HepG2 (cell line): ENCODE measurements around the gene RUNDC1. TPM values are rescaled to one million over a fixed set of nuclear protein-coding genes. Genes with fewer than 3 reads are reported as not detected.

Source experiments
- ATAC-seq: fragments of 200-7000 bp; cut with Tn5 transposase; 3 replicates; pipeline ENCODE4 v1.9.1; 2020; ENCODE audit warnings: mild to moderate bottlenecking, moderate library complexity
- BruUV-seq: library from RNA; stranded (reverse); fragments of 400-500 nt; replicated peaks from 2 replicates; lab custom pipeline; 2021; lab: Mats Ljungman, UMichigan
- CTCF ChIA-PET: fragments of 300-600 bp; formaldehyde crosslinking; extraction: SDS; loops from one replicate; lab custom pipeline; 2021; ENCODE audit warnings: low total read pairs, inconsistent platforms, low intra/inter-chr PET ratio; lab: Yijun Ruan, JAX
- POLR2A ChIA-PET: fragments of 350-600 bp; sonication (Branson Sonifier 250); formaldehyde crosslinking; loops from one replicate; lab custom pipeline; 2020; ENCODE audit warnings: antibody characterized with exemption, inconsistent platforms; lab: Yijun Ruan, JAX
- DNase-seq: peaks from one replicate; pipeline ENCODE4 v3.0.0-alpha.2; 2015; ENCODE audit warnings: low spot score
- FAIRE-seq: peaks from 3 replicates; lab custom pipeline; 2011; peaks lifted over from hg19 to GRCh38; lab: Jason Lieb, UNC
- H2AFZ ChIP-seq: one replicate; pipeline ENCODE4 v1.6.1; 2011; ENCODE audit warnings: low read length, inconsistent platforms
- H3K27ac ChIP-seq: fragments of 300-600 bp; 3 replicates; pipeline ENCODE4 v1.8.0; 2011; ENCODE audit warnings: mixed run types, mild to moderate bottlenecking, mixed read lengths, low read length, inconsistent platforms; ENCODE audit not compliant: insufficient read depth; ENCODE audit errors: extremely low read length
- H3K27me3 ChIP-seq, 2 experiments: fragments of 200-600 bp in 1 of 2; 2 replicates in 1 of 2; 3 replicates in 1 of 2; pipeline versions ENCODE4 v1.6.0 to v1.8.0; 2011; ENCODE audit warnings: low read length in 2 of 2, mild to moderate bottlenecking in 2 of 2, moderate library complexity in 2 of 2, inconsistent platforms in 1 of 2; ENCODE audit not compliant: insufficient read depth in 2 of 2, control insufficient read depth in 1 of 2
- H3K36me3 ChIP-seq, 2 experiments: fragments of 200-600 bp in 1 of 2; replicated peaks in 1 of 2; 2 replicates in 1 of 2; 3 replicates in 1 of 2; pipeline versions ENCODE4 v1.5.1 to v1.8.0; 2011; ENCODE audit warnings: low read length in 2 of 2, inconsistent platforms in 1 of 2; ENCODE audit not compliant: insufficient read depth in 2 of 2, control insufficient read depth in 1 of 2
- H3K4me1 ChIP-seq: 2 replicates; pipeline ENCODE4 v1.5.1; 2012; ENCODE audit warnings: low read length, inconsistent platforms; ENCODE audit not compliant: insufficient read depth
- H3K4me2 ChIP-seq: 2 replicates; pipeline ENCODE4 v1.6.0; 2011; ENCODE audit warnings: low read depth, low read length, inconsistent platforms
- H3K4me3 ChIP-seq, 3 experiments: fragments of 200-600 bp in 1 of 3; sonication (generic), shearing (Covaris generic) in 1 of 3; replicated peaks in 1 of 3; 2 replicates each; pipeline ENCODE4 v1.5.1; 2011 to 2016; ENCODE audit warnings: low read length in 3 of 3, inconsistent platforms in 2 of 3, low read depth in 2 of 3, mild to moderate bottlenecking in 2 of 3, control low read depth in 1 of 3, mixed read lengths in 1 of 3; ENCODE audit not compliant: insufficient read depth in 1 of 3
- H3K79me2 ChIP-seq: one replicate; pipeline ENCODE4 v1.6.1; 2011; ENCODE audit warnings: low read length, inconsistent platforms; ENCODE audit not compliant: insufficient read depth
- H3K9ac ChIP-seq: 2 replicates; pipeline ENCODE4 v1.6.0; 2011; ENCODE audit warnings: mild to moderate bottlenecking, low read depth, low read length, inconsistent platforms; ENCODE audit not compliant: insufficient read depth
- H3K9me3 ChIP-seq: 2 replicates; pipeline ENCODE4 v1.5.1; 2012; ENCODE audit warnings: mild to moderate bottlenecking, low read length
- H4K20me1 ChIP-seq: 2 replicates; pipeline ENCODE4 v1.6.0; 2011; ENCODE audit warnings: inconsistent platforms, mild to moderate bottlenecking, low read length, moderate library complexity; ENCODE audit not compliant: insufficient read depth
- CHCHD3 ChIP-seq: sonication (generic); formaldehyde crosslinking; IDR thresholded peaks from 2 replicates; pipeline ENCODE4 v1.8.0; 2022; ENCODE audit warnings: mild to moderate bottlenecking, missing genetic modification reagents, moderate library complexity
- FOXO1 ChIP-seq: sonication (generic); formaldehyde crosslinking; IDR thresholded peaks from 2 replicates; pipeline ENCODE4 v1.4.0; 2020; ENCODE audit warnings: missing genetic modification reagents
- HMG20B ChIP-seq: conservative IDR thresholded peaks from 2 replicates; pipeline ENCODE4 v1.6.1; 2016; ENCODE audit warnings: missing genetic modification reagents, missing compliant biosample characterization
- RFXANK ChIP-seq: IDR thresholded peaks from 2 replicates; pipeline ENCODE4 v1.6.1; 2016
- SP5 ChIP-seq: IDR thresholded peaks from 2 replicates; pipeline ENCODE4 v1.6.1; 2016; ENCODE audit warnings: low read depth, borderline replicate concordance
- XRCC5 ChIP-seq: fragments of 200-400 bp; formaldehyde crosslinking; optimal IDR thresholded peaks from 2 replicates; pipeline ENCODE3; 2017; ENCODE audit warnings: mild to moderate bottlenecking, low read length
- ZNF12 ChIP-seq: sonication (generic); formaldehyde crosslinking; IDR thresholded peaks from 2 replicates; pipeline ENCODE4 v1.5.0; 2020; ENCODE audit warnings: missing genetic modification reagents
- ZNF431 ChIP-seq: sonication (generic); formaldehyde crosslinking; IDR thresholded peaks from 2 replicates; pipeline ENCODE4 v1.9.0; 2022; ENCODE audit warnings: missing genetic modification reagents, low read depth, mild to moderate bottlenecking, borderline replicate concordance
- ZNF432 ChIP-seq: sonication (generic); formaldehyde crosslinking; IDR thresholded peaks from 2 replicates; pipeline ENCODE4 v1.5.0; 2020; ENCODE audit warnings: missing genetic modification reagents, mild to moderate bottlenecking, borderline replicate concordance
- ZNF773 ChIP-seq: sonication (generic); formaldehyde crosslinking; IDR thresholded peaks from 2 replicates; pipeline ENCODE4 v1.4.0; 2020; ENCODE audit warnings: missing genetic modification reagents, borderline replicate concordance
- ZSCAN31 ChIP-seq: sonication (generic); formaldehyde crosslinking; IDR thresholded peaks from 2 replicates; pipeline ENCODE4 v1.5.0; 2020; ENCODE audit warnings: low read depth, mild to moderate bottlenecking, missing genetic modification reagents
- WGBS: methylation state at CpG from one replicate; pipeline ENCODE4 v1.1.6; 2017; ENCODE audit warnings: low lambda C conversion rate; 5-methylcytosine and 5-hydroxymethylcytosine counted together
- in situ Hi-C: cut with HindIII; loops from 2 replicates; pipeline ENCODE4 v1.10.0; 2017; ENCODE audit warnings: low pct_unique_long_range_greater_than_20kb; ENCODE audit not compliant: extremely low pct_ligation_motif_present
- intact Hi-C: fragments of 100-400 bp; cut with micrococcal nuclease; formaldehyde crosslinking; loops from one replicate; pipeline ENCODE4 v1.10.0; 2022; ENCODE audit not compliant: unreplicated experiment
- polyA plus RNA-seq, 8 experiments: library from polyadenylated mRNA; depleted of rRNA in 3 of 8; stranded (reverse) in 7 of 8; unstranded in 1 of 8; fragments of >200 nt; fragmentation: Illumina TruSeq in 4 of 8; extraction: Trizol in 4 of 8; gene quantifications; 2 replicates each; pipeline versions ENCODE4 v1.2.1 to v1.2.3, GENCODE V29; 2011 to 2016; ENCODE audit warnings: low read depth in 4 of 8, missing spikeins in 1 of 8, mixed read lengths in 1 of 8; ENCODE audit not compliant: insufficient read depth in 1 of 8
- total RNA-seq, 5 experiments: library from RNA; depleted of rRNA; stranded (reverse); fragments of >200 nt; fragmentation: Illumina TruSeq; extraction: Trizol; gene quantifications; 2 replicates each; pipeline ENCODE4 v1.2.3, GENCODE V29; 2016; ENCODE audit warnings: low read depth in 1 of 5
- TF ChIP-seq, protein P1 (sequence below): sonication (generic); formaldehyde crosslinking; IDR thresholded peaks from 2 replicates; pipeline ENCODE4 v1.5.0; 2020; ENCODE audit warnings: mild to moderate bottlenecking, missing genetic modification reagents
- TF ChIP-seq, protein P2 (sequence below): sonication (generic); formaldehyde crosslinking; IDR thresholded peaks from 2 replicates; pipeline ENCODE4 v1.5.1; 2020; ENCODE audit warnings: missing genetic modification reagents, mild to moderate bottlenecking, borderline replicate concordance
- TF ChIP-seq, protein P3 (sequence below): sonication (generic); formaldehyde crosslinking; IDR thresholded peaks from 2 replicates; pipeline ENCODE4 v1.5.0; 2020; ENCODE audit warnings: missing genetic modification reagents, mild to moderate bottlenecking, borderline replicate concordance
- TF ChIP-seq, protein P4 (sequence below): sonication (generic); formaldehyde crosslinking; IDR thresholded peaks from 2 replicates; pipeline ENCODE4 v1.5.1; 2020; ENCODE audit warnings: mild to moderate bottlenecking, missing genetic modification reagents
- TF ChIP-seq, protein P5 (sequence below): sonication (generic); formaldehyde crosslinking; IDR thresholded peaks from 2 replicates; pipeline ENCODE4 v1.4.0; 2020; ENCODE audit warnings: mild to moderate bottlenecking, missing genetic modification reagents

The RUNDC1 gene
- total and polyA plus RNA-seq, 2 of the 13 experiments (the other 11 are each of a cell fraction or from before 2014, with no cell fraction given), result 10.3 to 11.4 TPM

DNA sequence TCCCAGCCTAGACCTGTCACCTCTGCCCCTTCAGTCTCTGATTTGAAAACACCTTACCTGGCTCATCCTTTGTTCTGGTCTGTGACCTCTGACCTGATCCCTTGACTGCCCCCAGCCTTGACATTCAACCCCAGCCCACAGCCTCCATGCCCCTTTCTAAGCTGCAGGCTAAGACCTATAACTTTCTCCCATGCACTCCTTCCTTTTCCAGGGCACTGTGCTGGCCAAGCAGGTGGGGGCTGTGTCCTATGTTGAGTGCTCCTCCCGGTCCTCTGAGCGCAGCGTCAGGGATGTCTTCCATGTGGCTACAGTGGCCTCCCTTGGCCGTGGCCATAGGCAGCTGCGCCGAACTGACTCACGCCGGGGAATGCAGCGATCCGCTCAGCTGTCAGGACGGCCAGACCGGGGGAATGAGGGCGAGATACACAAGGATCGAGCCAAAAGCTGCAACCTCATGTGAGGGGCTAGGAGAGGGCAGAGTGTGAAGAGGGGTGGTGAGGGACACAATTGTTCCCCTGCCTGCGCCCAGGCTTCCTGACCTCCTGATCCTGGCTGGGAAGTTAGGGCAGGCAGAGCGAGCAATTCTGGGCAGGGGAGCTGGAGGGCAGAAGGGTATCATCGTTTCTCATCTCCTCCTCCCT is 48.0 kb downstream of the RUNDC1 start:
- H4K20me1 ChIP-seq, result no peaks in the 10 kb centered on the region
- H3K9me3 ChIP-seq, result no peaks in the 10 kb centered on the region
- no peak overlapping the region for H3K27ac ChIP-seq
- ChIA-PET CTCF (no interaction called here), POLR2A (interaction anchor here (0.6 to 3.9 kb wide), 9 partner anchors 11 to 339 kb away, joined by 3 to 22 read pairs (median 4); partner anchors contain the start of gene RPL27)
- in situ Hi-C loops (no loop called here), intact Hi-C loops (loop anchor here (2.0 kb wide), 1 partner anchor 40 kb away; no protein-coding TSS in a partner anchor)
- H3K79me2 ChIP-seq, result no peaks in the 10 kb centered on the region
- ATAC-seq (peak; percentile 68), FAIRE-seq (no peak), DNase-seq (peak; percentile 38)
- 28% methylated on average over 17 of the region's 17 CpGs for WGBS
- no peak overlapping the region for H3K9ac ChIP-seq
- peak overlapping the region; percentile 92 for H3K4me2 ChIP-seq
- no peaks in the 10 kb centered on the region for H3K27me3 ChIP-seq
- no peaks in the 10 kb centered on the region for H3K36me3 ChIP-seq
- no peak overlapping the region for H2AFZ ChIP-seq
- no TSS peak for BruUV-seq
- peak overlapping the region in 2 of 3 experiments; percentile 39 to 56; a peak in 3 of 6 replicates for H3K4me3 ChIP-seq
- peaks cover 49% of the 10 kb centered on the region for H3K4me1 ChIP-seq
- TF ChIP-seq ZNF431, result no peak
- no peak for TF ChIP-seq CHCHD3 (CRISPR knock-in tag)
- TF ChIP-seq, protein P1, sequence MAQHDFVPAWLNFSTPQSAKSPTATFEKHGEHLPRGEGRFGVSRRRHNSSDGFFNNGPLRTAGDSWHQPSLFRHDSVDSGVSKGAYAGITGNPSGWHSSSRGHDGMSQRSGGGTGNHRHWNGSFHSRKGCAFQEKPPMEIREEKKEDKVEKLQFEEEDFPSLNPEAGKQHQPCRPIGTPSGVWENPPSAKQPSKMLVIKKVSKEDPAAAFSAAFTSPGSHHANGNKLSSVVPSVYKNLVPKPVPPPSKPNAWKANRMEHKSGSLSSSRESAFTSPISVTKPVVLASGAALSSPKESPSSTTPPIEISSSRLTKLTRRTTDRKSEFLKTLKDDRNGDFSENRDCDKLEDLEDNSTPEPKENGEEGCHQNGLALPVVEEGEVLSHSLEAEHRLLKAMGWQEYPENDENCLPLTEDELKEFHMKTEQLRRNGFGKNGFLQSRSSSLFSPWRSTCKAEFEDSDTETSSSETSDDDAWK (CRISPR knock-in tag), result no peak
- TF ChIP-seq SP5 (CRISPR knock-in tag), result no peak
- TF ChIP-seq, protein P2, sequence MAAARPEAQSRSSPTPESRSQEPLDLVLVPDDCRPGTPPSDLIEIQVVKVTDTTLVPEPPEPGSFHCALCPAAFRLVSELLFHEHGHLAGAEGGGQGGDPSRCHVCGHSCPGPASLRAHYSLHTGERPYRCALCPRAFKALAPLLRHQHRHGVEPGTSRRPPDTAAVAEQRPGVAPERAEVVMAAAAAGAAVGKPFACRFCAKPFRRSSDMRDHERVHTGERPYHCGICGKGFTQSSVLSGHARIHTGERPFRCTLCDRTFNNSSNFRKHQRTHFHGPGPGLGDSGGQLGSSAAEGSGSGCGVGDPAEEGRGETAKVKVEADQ (CRISPR knock-in tag), result no peak
- no peak for TF ChIP-seq ZNF432
- peak; percentile 50; the same call in 1 of the 2 replicates for TF ChIP-seq FOXO1 (CRISPR knock-in tag)
- TF ChIP-seq, protein P3, sequence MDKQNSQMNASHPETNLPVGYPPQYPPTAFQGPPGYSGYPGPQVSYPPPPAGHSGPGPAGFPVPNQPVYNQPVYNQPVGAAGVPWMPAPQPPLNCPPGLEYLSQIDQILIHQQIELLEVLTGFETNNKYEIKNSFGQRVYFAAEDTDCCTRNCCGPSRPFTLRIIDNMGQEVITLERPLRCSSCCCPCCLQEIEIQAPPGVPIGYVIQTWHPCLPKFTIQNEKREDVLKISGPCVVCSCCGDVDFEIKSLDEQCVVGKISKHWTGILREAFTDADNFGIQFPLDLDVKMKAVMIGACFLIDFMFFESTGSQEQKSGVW (CRISPR knock-in tag), result no peak
- no peak for TF ChIP-seq HMG20B (CRISPR knock-in tag)
- no peak for TF ChIP-seq ZNF12 (CRISPR knock-in tag)
- peak; percentile 76 for TF ChIP-seq XRCC5
- no peak for TF ChIP-seq ZSCAN31 (CRISPR knock-in tag)
- TF ChIP-seq, protein P4, sequence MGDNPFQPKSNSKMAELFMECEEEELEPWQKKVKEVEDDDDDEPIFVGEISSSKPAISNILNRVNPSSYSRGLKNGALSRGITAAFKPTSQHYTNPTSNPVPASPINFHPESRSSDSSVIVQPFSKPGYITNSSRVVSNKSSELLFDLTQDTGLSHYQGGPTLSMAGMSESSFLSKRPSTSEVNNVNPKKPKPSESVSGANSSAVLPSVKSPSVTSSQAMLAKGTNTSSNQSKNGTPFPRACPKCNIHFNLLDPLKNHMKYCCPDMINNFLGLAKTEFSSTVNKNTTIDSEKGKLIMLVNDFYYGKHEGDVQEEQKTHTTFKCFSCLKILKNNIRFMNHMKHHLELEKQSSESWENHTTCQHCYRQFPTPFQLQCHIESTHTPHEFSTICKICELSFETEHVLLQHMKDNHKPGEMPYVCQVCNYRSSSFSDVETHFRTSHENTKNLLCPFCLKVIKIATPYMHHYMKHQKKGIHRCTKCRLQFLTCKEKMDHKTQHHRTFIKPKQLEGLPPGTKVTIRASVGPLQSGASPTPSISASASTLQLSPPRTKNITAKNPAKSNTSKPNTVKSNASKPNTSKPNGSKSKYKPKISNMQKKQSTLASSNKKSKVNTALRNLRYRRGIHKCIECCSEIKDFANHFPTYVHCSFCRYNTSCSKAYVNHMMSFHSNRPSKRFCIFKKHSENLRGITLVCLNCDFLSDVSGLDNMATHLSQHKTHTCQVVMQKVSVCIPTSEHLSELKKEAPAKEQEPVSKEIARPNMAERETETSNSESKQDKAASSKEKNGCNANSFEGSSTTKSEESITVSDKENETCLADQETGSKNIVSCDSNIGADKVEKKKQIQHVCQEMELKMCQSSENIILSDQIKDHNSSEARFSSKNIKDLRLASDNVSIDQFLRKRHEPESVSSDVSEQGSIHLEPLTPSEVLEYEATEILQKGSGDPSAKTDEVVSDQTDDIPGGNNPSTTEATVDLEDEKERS, result no peak
- TF ChIP-seq RFXANK, result no peak
- no peak for TF ChIP-seq ZNF773 (CRISPR knock-in tag)
- TF ChIP-seq, protein P5, sequence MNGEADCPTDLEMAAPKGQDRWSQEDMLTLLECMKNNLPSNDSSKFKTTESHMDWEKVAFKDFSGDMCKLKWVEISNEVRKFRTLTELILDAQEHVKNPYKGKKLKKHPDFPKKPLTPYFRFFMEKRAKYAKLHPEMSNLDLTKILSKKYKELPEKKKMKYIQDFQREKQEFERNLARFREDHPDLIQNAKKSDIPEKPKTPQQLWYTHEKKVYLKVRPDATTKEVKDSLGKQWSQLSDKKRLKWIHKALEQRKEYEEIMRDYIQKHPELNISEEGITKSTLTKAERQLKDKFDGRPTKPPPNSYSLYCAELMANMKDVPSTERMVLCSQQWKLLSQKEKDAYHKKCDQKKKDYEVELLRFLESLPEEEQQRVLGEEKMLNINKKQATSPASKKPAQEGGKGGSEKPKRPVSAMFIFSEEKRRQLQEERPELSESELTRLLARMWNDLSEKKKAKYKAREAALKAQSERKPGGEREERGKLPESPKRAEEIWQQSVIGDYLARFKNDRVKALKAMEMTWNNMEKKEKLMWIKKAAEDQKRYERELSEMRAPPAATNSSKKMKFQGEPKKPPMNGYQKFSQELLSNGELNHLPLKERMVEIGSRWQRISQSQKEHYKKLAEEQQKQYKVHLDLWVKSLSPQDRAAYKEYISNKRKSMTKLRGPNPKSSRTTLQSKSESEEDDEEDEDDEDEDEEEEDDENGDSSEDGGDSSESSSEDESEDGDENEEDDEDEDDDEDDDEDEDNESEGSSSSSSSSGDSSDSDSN (CRISPR knock-in tag), result peak; percentile 74
